Spleen (tissue), 11 donors: Measurements from ENCODE around the gene ANTXR2. TPM values are rescaled to one million over a fixed set of nuclear protein-coding genes. Genes with fewer than 3 reads are reported as not detected.

Experiments
- DNase-seq: peaks from one replicate; pipeline ENCODE4 v3.0.0-alpha.2; 2020
- H3K27ac ChIP-seq, 8 donors: fragments of 200-600 bp; sonication (generic) in 7 of 8; 1 replicate in 4 of 8; 2 replicates in 4 of 8; pipeline versions ENCODE4 v1.5.0 to v1.8.0; 2016 to 2021; ENCODE audit warnings: inconsistent platforms in 4 of 8, mild to moderate bottlenecking in 4 of 8, moderate library complexity in 1 of 8
- H3K27me3 ChIP-seq, 7 donors: fragments of 200-600 bp; sonication (generic) in 6 of 7; replicated peaks in 1 of 7; 1 replicate in 4 of 7; 2 replicates in 3 of 7; pipeline versions ENCODE4 v1.5.0 to v1.8.0; 2016 to 2021; ENCODE audit warnings: inconsistent platforms in 3 of 7, mild to moderate bottlenecking in 1 of 7
- H3K36me3 ChIP-seq, 6 donors: fragments of 200-600 bp; sonication (generic) in 5 of 6; 1 replicate in 4 of 6; 2 replicates in 2 of 6; pipeline versions ENCODE4 v1.5.0 to v1.8.0; 2016 to 2021; ENCODE audit warnings: inconsistent platforms in 2 of 6
- H3K4me1 ChIP-seq, 6 donors: fragments of 200-600 bp; sonication (generic) in 5 of 6; 1 replicate in 3 of 6; 2 replicates in 3 of 6; pipeline versions ENCODE4 v1.5.0 to v1.8.0; 2016 to 2021; ENCODE audit warnings: inconsistent platforms in 3 of 6
- H3K4me3 ChIP-seq, 8 donors: fragments of 200-600 bp; sonication (generic) in 7 of 8; 1 replicate in 4 of 8; 2 replicates in 4 of 8; pipeline versions ENCODE4 v1.5.0 to v1.8.0; 2016 to 2021; ENCODE audit warnings: inconsistent platforms in 4 of 8, mild to moderate bottlenecking in 4 of 8, moderate library complexity in 2 of 8
- H3K9me3 ChIP-seq, 8 donors: fragments of 200-600 bp; sonication (generic) in 7 of 8; 1 replicate in 4 of 8; 2 replicates in 4 of 8; pipeline versions ENCODE4 v1.5.0 to v1.8.0; 2016 to 2021; ENCODE audit warnings: inconsistent platforms in 4 of 8
- POLR2A ChIP-seq, 3 donors: fragments of 450-650 bp; IDR thresholded peaks; one replicate each; pipeline ENCODE4 v1.5.1; 2017; ENCODE audit warnings: antibody characterized with exemption in 3 of 3, mild to moderate bottlenecking in 1 of 3
- POLR2AphosphoS5 ChIP-seq, 3 donors: sonication (generic); formaldehyde crosslinking; IDR thresholded peaks; one replicate each; pipeline ENCODE4 v1.5.1; 2017; ENCODE audit warnings: antibody characterized with exemption in 3 of 3
- WGBS, 5 donors: extraction: QIAGEN DNeasy Blood & Tissue Kit in 3 of 5; methylation state at CpG; one replicate each; pipeline versions ENCODE4 v1.1.5 to v1.1.7; 2013 to 2018; 5-methylcytosine and 5-hydroxymethylcytosine counted together
- intact Hi-C: fragments of 100-400 bp; cut with DNase I; formaldehyde crosslinking; loops from one replicate; pipeline ENCODE4 v1.15.0; 2023; ENCODE audit warnings: low total_unique reads
- polyA plus RNA-seq, 3 donors: library from polyadenylated mRNA; stranded (reverse); fragments of 200-250 nt; gene quantifications; one replicate each; pipeline ENCODE4 v1.2.1, GENCODE V29; 2013
- total RNA-seq, 7 donors: library from RNA; depleted of rRNA in 3 of 7; stranded (reverse); fragments of >200 nt in 3 of 7; fragmentation: NEBNext Ultra II Directional in 4 of 7; extraction: Animal tissue kit (Norgen Biotek cat#: 25700) in 4 of 7; gene quantifications; one replicate each; pipeline versions ENCODE4 v1.1.0 to v1.2.1, GENCODE V29; 2016 to 2021
- TF ChIP-seq, protein P1 (sequence below), 11 experiments: fragments of 200-600 bp in 7 of 11; fragments of 450-650 bp in 4 of 11; sonication (generic) in 4 of 11; IDR thresholded peaks in 8 of 11; conservative IDR thresholded peaks in 3 of 11; 1 replicate in 7 of 11; 2 replicates in 4 of 11; pipeline versions ENCODE4 v1.4.0 to v1.8.0; 2016 to 2021; ENCODE audit warnings: antibody characterized with exemption in 11 of 11, inconsistent platforms in 4 of 11, mild to moderate bottlenecking in 1 of 11
- donor health status: healthy with polysubstance abuse.
- donor health status: DM: no; HTN: no; CAD: no; lungs with moderate emphysema.
- donor health status: DM: no; HTN: no; CAD: no.
- donor health status: Bipolar disorder and iron deficiency.
- donor health status: healthy.
- donor health status: DM: no; HTN: no; CAD: no.
- donor health status: DM: yes; HTN: yes; CAD: no.

Gene ANTXR2
- total and polyA plus RNA-seq, 10 donors = 3.7 to 56.3 (median 37.3) TPM

- Histone ChIP-seq H3K27ac (no peak overlapping the region), H3K9me3 (no peaks in the 10 kb centered on the region), H3K4me3 (no peak overlapping the region), H3K27me3 (no peaks in the 10 kb centered on the region), H3K36me3 (no peaks in the 10 kb centered on the region), H3K4me1 (peaks cover 0 to 15% (median 0%) of the 10 kb centered on the region in 6 donors)
- intact Hi-C loops = no loop called here
- DNase-seq = no peak
- WGBS, 5 donors = 90 to 93% (median 92%) methylated on average over 2 of the region's 2 CpGs
- TF ChIP-seq POLR2A (IDR thresholded peaks at IDR 0.05) (no peak), POLR2AphosphoS5 (IDR thresholded peaks at IDR 0.05) (no peak)
- TF ChIP-seq, protein P1, sequence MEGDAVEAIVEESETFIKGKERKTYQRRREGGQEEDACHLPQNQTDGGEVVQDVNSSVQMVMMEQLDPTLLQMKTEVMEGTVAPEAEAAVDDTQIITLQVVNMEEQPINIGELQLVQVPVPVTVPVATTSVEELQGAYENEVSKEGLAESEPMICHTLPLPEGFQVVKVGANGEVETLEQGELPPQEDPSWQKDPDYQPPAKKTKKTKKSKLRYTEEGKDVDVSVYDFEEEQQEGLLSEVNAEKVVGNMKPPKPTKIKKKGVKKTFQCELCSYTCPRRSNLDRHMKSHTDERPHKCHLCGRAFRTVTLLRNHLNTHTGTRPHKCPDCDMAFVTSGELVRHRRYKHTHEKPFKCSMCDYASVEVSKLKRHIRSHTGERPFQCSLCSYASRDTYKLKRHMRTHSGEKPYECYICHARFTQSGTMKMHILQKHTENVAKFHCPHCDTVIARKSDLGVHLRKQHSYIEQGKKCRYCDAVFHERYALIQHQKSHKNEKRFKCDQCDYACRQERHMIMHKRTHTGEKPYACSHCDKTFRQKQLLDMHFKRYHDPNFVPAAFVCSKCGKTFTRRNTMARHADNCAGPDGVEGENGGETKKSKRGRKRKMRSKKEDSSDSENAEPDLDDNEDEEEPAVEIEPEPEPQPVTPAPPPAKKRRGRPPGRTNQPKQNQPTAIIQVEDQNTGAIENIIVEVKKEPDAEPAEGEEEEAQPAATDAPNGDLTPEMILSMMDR (IDR thresholded peaks at IDR 0.05 in 8 of 11, conservative IDR thresholded peaks at IDR 0.05 in 3 of 11) = no peak
Observed at GRCh38 chr4:80082693-80083092, 9.7 kb upstream of the ANTXR2 start.

DNA sequence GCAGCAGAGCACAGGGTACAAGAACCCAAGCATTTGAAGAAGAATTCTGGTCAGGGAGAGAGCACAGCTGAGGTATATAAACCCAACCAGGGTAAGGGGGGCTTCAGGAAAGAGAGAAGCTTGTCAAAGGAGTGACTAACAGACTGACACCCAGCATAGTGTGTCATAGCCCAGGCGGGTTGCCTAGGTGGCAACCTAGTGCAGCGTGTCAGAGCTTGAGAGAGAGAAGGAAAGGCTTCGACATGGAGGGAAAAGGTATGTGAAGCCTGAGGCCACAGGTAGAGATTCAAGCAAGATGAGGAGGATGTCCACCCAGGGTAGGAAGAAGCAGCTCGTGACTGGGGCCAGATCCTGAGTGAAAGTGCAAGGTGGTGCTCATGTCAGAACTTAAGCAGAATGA, 8.5 kb upstream of the ANTXR2 start:
- H3K4me3 ChIP-seq = no peak overlapping the region
- intact Hi-C loops = no loop called here
- TF ChIP-seq POLR2AphosphoS5 (IDR thresholded peaks at IDR 0.05) (no peak), POLR2A (IDR thresholded peaks at IDR 0.05) (no peak)
- TF ChIP-seq, protein P1 (IDR thresholded peaks at IDR 0.05 in 8 of 11, conservative IDR thresholded peaks at IDR 0.05 in 3 of 11) = no peak
- no peaks in the 10 kb centered on the region for H3K27me3 ChIP-seq
- DNase-seq = no peak
- no peaks in the 10 kb centered on the region for H3K36me3 ChIP-seq
- H3K4me1 ChIP-seq = peaks cover 0 to 26% (median under 1%) of the 10 kb centered on the region in 6 donors
- H3K27ac ChIP-seq = no peak overlapping the region
- no peaks in the 10 kb centered on the region for H3K9me3 ChIP-seq
- WGBS, 5 donors = 85 to 94% (median 89%) methylated on average over 4 of the region's 4 CpGs

DNA sequence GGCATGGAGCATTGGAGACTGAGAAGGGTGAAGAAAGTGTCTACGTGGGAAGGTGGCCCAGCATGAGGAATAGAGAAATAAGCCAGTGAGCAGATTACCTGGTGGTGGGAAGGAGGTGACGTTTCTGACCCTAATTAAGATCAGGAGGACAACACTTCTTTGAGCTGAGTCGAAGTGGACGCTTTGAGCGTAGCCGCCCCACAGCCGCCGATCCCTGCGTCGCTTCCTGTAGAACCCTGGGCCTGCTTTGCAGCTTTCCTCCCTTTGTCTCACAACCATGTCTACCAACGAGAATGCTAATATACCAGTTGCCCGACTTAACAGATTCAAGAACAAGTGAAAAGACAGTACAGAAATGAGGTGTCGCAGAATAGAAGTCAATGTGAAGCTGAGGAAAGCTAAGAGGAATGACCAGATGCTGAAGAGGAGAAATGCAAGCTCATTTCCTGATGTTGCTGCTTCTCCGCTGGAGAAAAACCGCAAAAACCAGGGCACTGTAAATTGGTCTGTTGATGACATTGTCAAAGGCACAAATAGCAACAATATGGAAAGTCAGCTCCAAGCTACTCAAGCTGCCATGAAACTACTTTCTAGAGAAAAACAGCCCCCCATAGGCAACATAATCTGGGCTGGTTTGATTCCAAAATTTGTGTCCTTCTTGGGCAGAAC, 6.4 kb upstream of the ANTXR2 start:
- Histone ChIP-seq H3K27me3 (no peaks in the 10 kb centered on the region), H3K36me3 (no peaks in the 10 kb centered on the region), H3K4me3 (peak overlapping the region in 3 of 8 donors; percentile 6 to 35 (median 7)), H3K4me1 (peaks cover 0 to 46% (median 7%) of the 10 kb centered on the region in 6 donors), H3K27ac (peak overlapping the region in 6 of 8 donors; percentile 20 to 79 (median 49)), H3K9me3 (no peaks in the 10 kb centered on the region)
- DNase-seq = peak; percentile 66
- TF ChIP-seq POLR2A (IDR thresholded peaks at IDR 0.05) (no peak), POLR2AphosphoS5 (IDR thresholded peaks at IDR 0.05) (no peak)
- TF ChIP-seq, protein P1 (IDR thresholded peaks at IDR 0.05 in 8 of 11, conservative IDR thresholded peaks at IDR 0.05 in 3 of 11) = no peak
- 23 to 68% (median 52%) methylated on average over 15 of the region's 15 CpGs for WGBS, 5 donors
- intact Hi-C loops = no loop called here

GRCh38 chr4:80078346-80079092, 5.5 kb upstream of the ANTXR2 start:
- TF ChIP-seq, protein P1 (IDR thresholded peaks at IDR 0.05 in 8 of 11, conservative IDR thresholded peaks at IDR 0.05 in 3 of 11) = no peak
- TF ChIP-seq POLR2AphosphoS5 (IDR thresholded peaks at IDR 0.05) (no peak), POLR2A (IDR thresholded peaks at IDR 0.05) (no peak)
- no peaks in the 10 kb centered on the region for H3K9me3 ChIP-seq
- no peak for DNase-seq
- H3K4me1 ChIP-seq = peaks cover 2 to 54% (median 16%) of the 10 kb centered on the region in 6 donors
- no peaks in the 10 kb centered on the region for H3K36me3 ChIP-seq
- 62 to 85% (median 69%) methylated on average over 3 of the region's 3 CpGs for WGBS, 5 donors
- no peaks in the 10 kb centered on the region for H3K27me3 ChIP-seq
- H3K27ac ChIP-seq = peak overlapping the region in 5 of 8 donors; percentile 20 to 79 (median 58)
- intact Hi-C loops = no loop called here
- peak overlapping the region in 3 of 8 donors; percentile 6 to 35 (median 7) for H3K4me3 ChIP-seq
